Neural progenitor cell (in vitro differentiated cells): ENCODE measurements around the gene UNG.

Source experiments
- EZH2 ChIP-seq: fragments of 200-600 bp; sonication (generic); IDR thresholded peaks from 2 replicates; pipeline ENCODE4 v1.6.1; 2017; ENCODE audit warnings: antibody characterized with exemption, mild to moderate bottlenecking, moderate library complexity
- TF ChIP-seq, protein P1 (sequence below): fragments of 200-600 bp; sonication (generic); IDR thresholded peaks from 2 replicates; pipeline ENCODE4 v1.5.1; 2017; ENCODE audit warnings: antibody characterized with exemption, mild to moderate bottlenecking

GRCh38 chr12:109100741-109101140 lies 3.3 kb downstream of the UNG start:
- no peak for TF ChIP-seq EZH2
- TF ChIP-seq, protein P1, sequence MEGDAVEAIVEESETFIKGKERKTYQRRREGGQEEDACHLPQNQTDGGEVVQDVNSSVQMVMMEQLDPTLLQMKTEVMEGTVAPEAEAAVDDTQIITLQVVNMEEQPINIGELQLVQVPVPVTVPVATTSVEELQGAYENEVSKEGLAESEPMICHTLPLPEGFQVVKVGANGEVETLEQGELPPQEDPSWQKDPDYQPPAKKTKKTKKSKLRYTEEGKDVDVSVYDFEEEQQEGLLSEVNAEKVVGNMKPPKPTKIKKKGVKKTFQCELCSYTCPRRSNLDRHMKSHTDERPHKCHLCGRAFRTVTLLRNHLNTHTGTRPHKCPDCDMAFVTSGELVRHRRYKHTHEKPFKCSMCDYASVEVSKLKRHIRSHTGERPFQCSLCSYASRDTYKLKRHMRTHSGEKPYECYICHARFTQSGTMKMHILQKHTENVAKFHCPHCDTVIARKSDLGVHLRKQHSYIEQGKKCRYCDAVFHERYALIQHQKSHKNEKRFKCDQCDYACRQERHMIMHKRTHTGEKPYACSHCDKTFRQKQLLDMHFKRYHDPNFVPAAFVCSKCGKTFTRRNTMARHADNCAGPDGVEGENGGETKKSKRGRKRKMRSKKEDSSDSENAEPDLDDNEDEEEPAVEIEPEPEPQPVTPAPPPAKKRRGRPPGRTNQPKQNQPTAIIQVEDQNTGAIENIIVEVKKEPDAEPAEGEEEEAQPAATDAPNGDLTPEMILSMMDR: no peak
